NCI-H146 treated with DMSO at 0.1 percent for 48 hours (cell line): ENCODE measurements around the gene ZBTB25.

ENCODE experiments used
- DNase-seq: peaks from one replicate; lab custom pipeline; 2025; ENCODE audit not compliant: unreplicated experiment; lab: John Stamatoyannopoulos, UW

The ZBTB25 gene

GRCh38 chr14:64400829-64401459 lies 102.7 kb downstream of the ZBTB25 start:
- no peak for DNase-seq
